Neural cell (in vitro differentiated cells): ENCODE data around the gene MRPS33.

Experiments
- CTCF ChIP-seq: fragments of 450-650 bp; IDR thresholded peaks from 2 replicates; pipeline ENCODE4 v1.5.1; 2014; ENCODE audit warnings: antibody characterized with exemption, mild to moderate bottlenecking, moderate library complexity; ENCODE audit not compliant: poor library complexity, severe bottlenecking
- MXI1 ChIP-seq: fragments of 450-650 bp; conservative IDR thresholded peaks from 2 replicates; pipeline ENCODE4 v1.6.1; 2014; ENCODE audit warnings: antibody characterized with exemption, mild to moderate bottlenecking; ENCODE audit not compliant: poor library complexity, severe bottlenecking
- POLR2AphosphoS5 ChIP-seq: IDR thresholded peaks from 2 replicates; pipeline ENCODE4 v1.6.1; 2012
- RAD21 ChIP-seq: fragments of 450-650 bp; conservative IDR thresholded peaks from 2 replicates; pipeline ENCODE4 v1.6.1; 2014; ENCODE audit warnings: antibody characterized with exemption, mild to moderate bottlenecking, moderate library complexity
- TAF1 ChIP-seq: IDR thresholded peaks from 2 replicates; pipeline ENCODE4 v1.6.1; 2012; ENCODE audit warnings: low read depth

GRCh38 chr7:141043616-141044015 lies 28.9 kb upstream of the MRPS33 start:
- TF ChIP-seq CTCF (no peak), RAD21 (no peak), POLR2AphosphoS5 (no peak), TAF1 (no peak), MXI1 (no peak)
